ENCODE results near the gene KLHL29. TPM values are rescaled to one million over a fixed set of nuclear protein-coding genes. Genes with fewer than 3 reads are reported as not detected.

KLHL29 gene
- total RNA-seq, 1 donor from 2014 or later, result 36.5 TPM

DNA sequence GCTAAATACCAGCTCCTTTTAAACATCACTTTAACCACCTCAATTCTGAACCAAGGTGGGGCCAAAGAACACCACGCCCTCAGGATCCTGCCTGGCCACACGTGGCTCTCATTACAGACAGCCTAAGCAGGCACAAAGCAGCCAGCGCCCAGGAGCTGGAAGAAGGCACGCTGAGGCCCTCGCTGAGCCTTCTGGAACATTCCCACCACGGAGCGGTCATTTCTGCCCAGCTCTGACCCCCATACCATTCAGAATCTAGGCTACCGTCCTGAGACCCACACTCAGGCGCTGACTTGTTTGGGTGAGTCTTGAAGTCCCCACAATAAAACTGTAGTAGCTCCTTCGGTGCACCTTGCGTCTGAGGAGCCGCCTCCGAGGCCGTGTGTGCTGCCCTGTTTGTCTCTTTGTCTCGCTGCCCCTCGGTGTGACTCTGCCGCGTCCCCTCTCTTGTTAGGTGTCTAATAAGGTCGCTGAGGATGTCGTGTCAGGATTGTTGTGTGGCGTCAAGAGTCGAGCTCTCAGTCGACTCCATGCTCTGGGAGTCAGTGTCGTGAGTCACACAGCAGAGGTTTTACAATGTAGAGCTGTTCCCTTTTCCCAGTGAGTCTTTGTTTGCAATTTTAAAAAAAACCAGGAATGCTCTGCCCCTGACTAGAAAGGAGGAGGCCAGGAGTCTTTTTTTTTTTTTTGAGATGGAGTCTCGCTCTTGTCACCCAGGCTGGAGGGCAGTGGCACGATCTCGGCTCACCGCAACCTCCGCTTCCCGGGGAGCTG lies 242.4 kb downstream of the KLHL29 start:
- DNase-seq, result no peak
- peaks cover 15% of the 10 kb centered on the region for H3K4me1 Mint-ChIP-seq (ENCODE audit: low read depth, unreplicated experiment)
- H3K27me3 Mint-ChIP-seq (ENCODE audit: unreplicated experiment), result peaks cover 16% of the 10 kb centered on the region
- H3K9me3 Mint-ChIP-seq (ENCODE audit: unreplicated experiment), result peaks cover 8% of the 10 kb centered on the region
- H3K27ac Mint-ChIP-seq (ENCODE audit: unreplicated experiment), result no peak overlapping the region
- peaks cover 9% of the 10 kb centered on the region for H3K36me3 Mint-ChIP-seq (ENCODE audit: unreplicated experiment)
- H3K4me3 Mint-ChIP-seq (ENCODE audit: unreplicated experiment), result no peak overlapping the region
- no peak for TF ChIP-seq CTCF (IDR thresholded peaks at IDR 0.05; ENCODE audit: partially characterized antibody, unreplicated experiment)

DNA sequence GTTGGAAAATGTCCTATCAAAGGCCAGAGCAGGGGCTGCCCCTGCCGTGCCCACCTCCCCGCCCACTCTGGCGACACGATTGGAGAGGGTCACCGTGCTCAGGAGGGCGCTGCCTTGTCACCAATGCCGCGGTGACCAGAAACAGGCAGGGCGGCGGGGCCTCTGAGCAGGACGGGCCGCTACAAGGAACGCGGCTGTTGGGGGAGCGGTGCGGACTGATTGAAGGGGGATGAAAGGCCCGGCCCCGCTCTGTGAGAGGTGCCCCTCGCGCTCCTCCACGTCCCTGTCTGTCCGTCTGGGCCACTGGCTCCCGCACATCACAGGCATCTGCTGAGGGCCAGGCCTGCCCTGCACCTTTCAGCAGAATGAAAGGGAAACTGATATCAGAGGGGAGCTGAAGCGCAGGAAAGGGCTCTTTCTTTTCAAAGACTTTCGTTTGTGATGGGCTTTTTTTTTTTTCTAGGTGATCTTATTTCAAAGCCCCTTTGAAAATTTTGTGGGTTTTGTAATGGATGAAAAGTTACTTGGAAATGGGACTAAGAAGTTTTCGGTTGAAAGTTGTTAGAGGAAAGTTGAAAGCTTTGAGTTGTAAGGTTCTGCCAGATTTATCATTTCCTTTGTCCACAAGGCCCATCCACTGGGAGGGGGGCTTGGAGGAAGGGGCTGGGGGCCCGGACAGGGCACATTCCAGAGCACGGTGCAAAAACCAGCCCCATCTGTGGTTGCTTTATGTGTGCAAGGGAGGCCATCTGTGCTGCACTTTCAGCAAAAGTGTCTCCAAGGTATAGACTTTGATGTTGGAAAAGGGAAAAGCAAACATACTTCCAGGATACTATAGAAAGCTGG lies 244.2 kb downstream of the KLHL29 start:
- Mint-ChIP-seq H3K9me3 (ENCODE audit: unreplicated experiment) (peaks cover 8% of the 10 kb centered on the region), H3K27me3 (ENCODE audit: unreplicated experiment) (peaks cover 11% of the 10 kb centered on the region), H3K4me1 (ENCODE audit: low read depth, unreplicated experiment) (peaks cover 10% of the 10 kb centered on the region), H3K27ac (ENCODE audit: unreplicated experiment) (no peak overlapping the region), H3K36me3 (ENCODE audit: unreplicated experiment) (peaks cover 9% of the 10 kb centered on the region), H3K4me3 (ENCODE audit: unreplicated experiment) (peak overlapping the region; percentile 36)
- no peak for TF ChIP-seq CTCF (IDR thresholded peaks at IDR 0.05; ENCODE audit: partially characterized antibody, unreplicated experiment)
- no peak for DNase-seq

DNA sequence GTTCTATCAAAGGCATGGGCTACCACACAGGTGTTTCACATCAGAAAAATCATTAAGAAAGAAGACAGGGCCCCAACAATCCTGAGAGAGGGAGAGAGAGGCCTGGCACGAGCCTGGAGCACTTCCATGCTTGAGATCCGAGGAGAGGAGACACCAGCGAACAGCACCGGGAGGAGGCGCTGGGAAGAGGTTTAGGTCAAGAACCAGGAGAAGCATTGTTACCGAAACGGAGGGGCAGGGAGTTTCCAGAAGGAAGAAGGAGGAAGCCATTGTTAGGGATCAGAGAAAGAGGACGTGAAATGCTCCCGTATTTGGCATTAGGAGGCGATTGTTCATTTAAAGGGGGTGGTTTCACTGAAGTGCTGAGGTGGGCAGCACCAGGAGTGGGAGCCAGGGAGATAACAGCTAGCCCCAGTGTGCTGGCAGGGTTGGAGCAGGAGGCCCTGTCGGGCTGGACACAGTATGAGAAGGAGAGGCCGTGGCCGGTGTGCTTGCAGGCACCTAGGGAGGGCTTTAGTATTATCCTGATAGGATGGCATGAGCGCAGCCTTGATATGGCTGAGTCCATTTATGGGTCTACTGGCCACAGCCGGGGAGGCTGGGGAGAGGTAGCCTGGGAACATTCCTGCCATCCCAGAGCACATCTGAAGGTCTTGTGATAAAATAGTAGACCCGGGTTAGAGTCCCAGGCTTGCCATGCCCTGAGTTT lies 244.9 kb downstream of the KLHL29 start:
- TF ChIP-seq CTCF (IDR thresholded peaks at IDR 0.05; ENCODE audit: partially characterized antibody, unreplicated experiment), result no peak
- Mint-ChIP-seq H3K4me3 (ENCODE audit: unreplicated experiment) (peak overlapping the region; percentile 36), H3K9me3 (ENCODE audit: unreplicated experiment) (peaks cover 10% of the 10 kb centered on the region), H3K27me3 (ENCODE audit: unreplicated experiment) (peaks cover 9% of the 10 kb centered on the region), H3K27ac (ENCODE audit: unreplicated experiment) (peak overlapping the region; percentile 34), H3K4me1 (ENCODE audit: low read depth, unreplicated experiment) (peaks cover 12% of the 10 kb centered on the region), H3K36me3 (ENCODE audit: unreplicated experiment) (peaks cover 9% of the 10 kb centered on the region)
- no peak for DNase-seq

GRCh38 chr2:23630961-23631360 lies 246.0 kb downstream of the KLHL29 start:
- no peak for TF ChIP-seq CTCF (IDR thresholded peaks at IDR 0.05; ENCODE audit: partially characterized antibody, unreplicated experiment)
- H3K27me3 Mint-ChIP-seq (ENCODE audit: unreplicated experiment), result peaks cover 9% of the 10 kb centered on the region
- H3K9me3 Mint-ChIP-seq (ENCODE audit: unreplicated experiment), result peaks cover 8% of the 10 kb centered on the region
- H3K36me3 Mint-ChIP-seq (ENCODE audit: unreplicated experiment), result no peaks in the 10 kb centered on the region
- no peak for DNase-seq
- H3K4me1 Mint-ChIP-seq (ENCODE audit: low read depth, unreplicated experiment), result peaks cover 15% of the 10 kb centered on the region
- H3K4me3 Mint-ChIP-seq (ENCODE audit: unreplicated experiment), result no peak overlapping the region
- no peak overlapping the region for H3K27ac Mint-ChIP-seq (ENCODE audit: unreplicated experiment)
